ENCODE measurements around the gene P4HB.
A peak's percentile ranks its signal among the peaks of the same experiment; 100 is the strongest.

GRCh38 chr17:81825841-81826466 is 34.4 kb downstream of the P4HB start:
- no peak for TF ChIP-seq ETS1 (IDR thresholded peaks at IDR 0.05)
- TF ChIP-seq EZH2 (IDR thresholded peaks at IDR 0.05; ENCODE audit: low read depth, unreplicated experiment) = no peak
- TF ChIP-seq CTCF (conservative IDR thresholded peaks at IDR 0.05; ENCODE audit: low read depth in 2 of 2) = peak; percentile 33 to 49
- no peak for TF ChIP-seq STAT1 (IDR thresholded peaks at IDR 0.05; ENCODE audit: unreplicated experiment)
- TF ChIP-seq POLR2AphosphoS5 (IDR thresholded peaks at IDR 0.05; ENCODE audit: low read depth) = no peak
- TF ChIP-seq REST (IDR thresholded peaks at IDR 0.05; ENCODE audit: unreplicated experiment) = no peak
- TF ChIP-seq EZH2phosphoT487 (IDR thresholded peaks at IDR 0.05; ENCODE audit: unreplicated experiment) = no peak
- no peak for TF ChIP-seq ZNF114 (CRISPR knock-in tag; IDR thresholded peaks at IDR 0.05)
- no peak for TF ChIP-seq JUNB (IDR thresholded peaks at IDR 0.05; ENCODE audit: unreplicated experiment)
- no peak for TF ChIP-seq CREB1 (CRISPR knock-in tag; IDR thresholded peaks at IDR 0.05; ENCODE audit: low read depth)
- no peak for TF ChIP-seq ZNF331 (CRISPR knock-in tag; IDR thresholded peaks at IDR 0.05; ENCODE audit: low read depth)
- no peak for TF ChIP-seq NANOG (IDR thresholded peaks at IDR 0.05; ENCODE audit: borderline replicate concordance)
- TF ChIP-seq ZNF462 (CRISPR knock-in tag; IDR thresholded peaks at IDR 0.05) = no peak

Data from GM23338 (cell line).